Testis (tissue), 3 donors: ENCODE measurements around the gene ZC3H6. TPM values are rescaled to one million over a fixed set of nuclear protein-coding genes. Genes with fewer than 3 reads are reported as not detected.
"Not testable (repeated sequence)": the region's sequence is repeated elsewhere in the genome, so short reads cannot be mapped to it uniquely, and the experiment has no call there.

ENCODE experiments used
- DNase-seq: peaks from one replicate; pipeline ENCODE4 v3.0.0-alpha.2; 2019
- H3K27ac ChIP-seq, 2 donors: fragments of 200-600 bp; sonication (generic); one replicate each; pipeline ENCODE4 v1.5.1; 2019
- H3K27me3 ChIP-seq: fragments of 200-600 bp; sonication (generic); one replicate; pipeline ENCODE4 v1.5.1; 2019
- H3K36me3 ChIP-seq: fragments of 200-600 bp; sonication (generic); one replicate; pipeline ENCODE4 v1.5.1; 2017; ENCODE audit warnings: low read depth; ENCODE audit errors: missing control alignments
- H3K4me1 ChIP-seq: fragments of 200-600 bp; sonication (generic); one replicate; pipeline ENCODE4 v1.5.1; 2019
- H3K4me3 ChIP-seq, 2 donors: fragments of 200-600 bp; sonication (generic); one replicate each; pipeline ENCODE4 v1.5.1; 2017 to 2019
- H3K9me3 ChIP-seq: fragments of 200-600 bp; sonication (generic); one replicate; pipeline ENCODE4 v1.5.1; 2017
- CTCF ChIP-seq, 3 experiments: fragments of 450-650 bp in 2 of 3; fragments of 200-600 bp in 1 of 3; sonication (generic) in 1 of 3; IDR thresholded peaks; one replicate each; pipeline ENCODE4 v1.5.1; 2016 to 2019; ENCODE audit warnings: antibody characterized with exemption in 3 of 3, mild to moderate bottlenecking in 2 of 3, moderate library complexity in 1 of 3
- POLR2A ChIP-seq: fragments of 450-650 bp; IDR thresholded peaks from one replicate; pipeline ENCODE4 v1.6.1; 2017; ENCODE audit warnings: antibody characterized with exemption, mild to moderate bottlenecking, moderate library complexity
- WGBS, 2 donors: methylation state at CpG; one replicate each; pipeline ENCODE4 v1.1.5; 2018; 5-methylcytosine and 5-hydroxymethylcytosine counted together
- intact Hi-C: fragments of 100-400 bp; cut with DNase I; formaldehyde crosslinking; loops from one replicate; pipeline ENCODE4 v1.15.1; 2023; ENCODE audit warnings: low total_unique reads
- polyA plus RNA-seq: library from polyadenylated mRNA; stranded (reverse); fragments of 350-450 nt; fragmentation: Illumina TruSeq; extraction: RNeasy Lipid Tissue Mini Kit (QIAGEN cat#74804); gene quantifications from one replicate; pipeline ENCODE4 v1.2.3, GENCODE V29; 2014; ENCODE audit warnings: low read depth, low replicate concordance; ENCODE audit not compliant: insufficient read depth
- small RNA-seq, 2 donors: library from RNA; depleted of rRNA; stranded (forward); fragments of <200 nt; gene quantifications; one replicate each; pipeline ENCODE3, GENCODE V24; 2016
- total RNA-seq, 2 donors: library from RNA; depleted of rRNA; stranded (reverse); fragments of >200 nt; gene quantifications; one replicate each; pipeline ENCODE4 v1.2.3, GENCODE V29; 2016

The ZC3H6 gene
- total and polyA plus RNA-seq, 3 donors from 2014 or later: 5.0 to 23.4 (median 10.9) TPM

GRCh38 chr2:112345030-112346027 lies 69.9 kb downstream of the ZC3H6 start:
- DNase-seq: no peak
- intact Hi-C loops: no loop called here
- no peak overlapping the region for H3K27ac ChIP-seq
- WGBS, 2 donors: 62 to 80% methylated on average over 30 of the region's 30 CpGs
- H3K9me3 ChIP-seq: no peaks in the 10 kb centered on the region
- H3K36me3 ChIP-seq: no peaks in the 10 kb centered on the region
- no peak for TF ChIP-seq CTCF (IDR thresholded peaks at IDR 0.05)
- no peak for TF ChIP-seq POLR2A
- no peaks in the 10 kb centered on the region for H3K27me3 ChIP-seq
- no peaks in the 10 kb centered on the region for H3K4me1 ChIP-seq
- no peak overlapping the region for H3K4me3 ChIP-seq

- intact Hi-C loops, DNase-seq, H3K9me3 ChIP-seq, H3K27me3 ChIP-seq, H3K36me3 ChIP-seq, H3K4me1 ChIP-seq, H3K4me3 ChIP-seq, H3K27ac ChIP-seq: not testable (repeated sequence)
- 91 to 92% methylated on average over 2 of the region's 2 CpGs for WGBS, 2 donors
Observed at GRCh38 chr2:112352292-112352691, 76.9 kb downstream of the ZC3H6 start.

GRCh38 chr2:112352809-112353603 lies 77.6 kb downstream of the ZC3H6 start:
- H3K27ac ChIP-seq, H3K4me1 ChIP-seq, intact Hi-C loops, H3K4me3 ChIP-seq, H3K27me3 ChIP-seq, DNase-seq, H3K36me3 ChIP-seq, H3K9me3 ChIP-seq: not testable (repeated sequence)
- WGBS, 2 donors: 89 to 96% methylated on average over 6 of the region's 25 CpGs

- intact Hi-C loops, H3K9me3 ChIP-seq, H3K27ac ChIP-seq, H3K27me3 ChIP-seq, DNase-seq, H3K36me3 ChIP-seq, H3K4me3 ChIP-seq, H3K4me1 ChIP-seq: not testable (repeated sequence)
- 83 to 88% methylated on average over 2 of the region's 2 CpGs for WGBS, 2 donors
Observed at GRCh38 chr2:112354335-112354734, 78.9 kb downstream of the ZC3H6 start.

GRCh38 chr2:112360055-112360454 lies 84.7 kb downstream of the ZC3H6 start:
- DNase-seq, H3K4me1 ChIP-seq, H3K27me3 ChIP-seq, intact Hi-C loops, H3K27ac ChIP-seq, H3K4me3 ChIP-seq, H3K36me3 ChIP-seq, H3K9me3 ChIP-seq: not testable (repeated sequence)
- 96 to 97% methylated on average over 7 of the region's 7 CpGs for WGBS, 2 donors

Small RNAs within 50 kb of the gene (small RNA-seq; reads per million reads assigned to genes)
- 0 reads per million in 2 donors for gene AC115115.1

Other genes starting within 250 kb of the ZC3H6 start
- gene TMEM87B, start 220.3 kb upstream of the ZC3H6 start, total RNA-seq: 10 to 100 TPM; 13.2 to 22.6 TPM
- 12.9 TPM for gene TMEM87B, start 220.3 kb upstream of the ZC3H6 start, polyA plus RNA-seq
- gene FBLN7, start 137.2 kb upstream of the ZC3H6 start, total RNA-seq: 1 to 10 TPM in 1 of 2 donors, under 1 TPM in 1; 0.79 to 3.3 TPM
- gene FBLN7, start 137.2 kb upstream of the ZC3H6 start, polyA plus RNA-seq: 3.1 TPM
- 10 to 100 TPM; 21.7 to 26.5 TPM for gene ZC3H8, start 20.6 kb upstream of the ZC3H6 start, total RNA-seq
- gene ZC3H8, start 20.6 kb upstream of the ZC3H6 start, polyA plus RNA-seq: 10.6 TPM
- gene RGPD8, start 158.0 kb downstream of the ZC3H6 start, total RNA-seq: 10 to 100 TPM; 33.0 to 57.2 TPM
- gene RGPD8, start 158.0 kb downstream of the ZC3H6 start, polyA plus RNA-seq: 28.0 TPM
- 10 to 100 TPM; 11.4 to 14.3 TPM for gene TTL, start 206.6 kb downstream of the ZC3H6 start, total RNA-seq
- gene TTL, start 206.6 kb downstream of the ZC3H6 start, polyA plus RNA-seq: 12.2 TPM